Aorta (tissue), 5 donors: ENCODE measurements around the gene TDG. TPM values are rescaled to one million over a fixed set of nuclear protein-coding genes. Genes with fewer than 3 reads are reported as not detected.
"Not testable (repeated sequence)": the region's sequence is repeated elsewhere in the genome, so short reads cannot be mapped to it uniquely, and the experiment has no call there.

Source experiments
- ATAC-seq: fragments of 200-7000 bp; cut with Tn5 transposase; one replicate; pipeline ENCODE4 v1.9.1; 2022; ENCODE audit warnings: moderate library complexity; ENCODE audit not compliant: low FRiP score
- DNase-seq, 2 donors: peaks; one replicate each; pipeline ENCODE4 v3.0.0-alpha.2; 2020
- H3K27ac ChIP-seq, 2 donors: one replicate each; pipeline ENCODE4 v1.5.1; 2013; ENCODE audit warnings: low read length in 2 of 2, mild to moderate bottlenecking in 2 of 2, moderate library complexity in 2 of 2, control low read depth in 1 of 2, inconsistent platforms in 1 of 2, low read depth in 1 of 2
- H3K27me3 ChIP-seq, 2 donors: one replicate each; pipeline ENCODE4 v1.6.1; 2013; ENCODE audit warnings: control low read depth in 1 of 2, low read length in 1 of 2, mild to moderate bottlenecking in 1 of 2, moderate library complexity in 1 of 2; ENCODE audit not compliant: insufficient read depth in 2 of 2, control insufficient read depth in 1 of 2
- H3K36me3 ChIP-seq, 2 donors: one replicate each; pipeline ENCODE4 v1.6.1; 2013; ENCODE audit warnings: control low read depth in 1 of 2, low read length in 1 of 2, mild to moderate bottlenecking in 1 of 2; ENCODE audit not compliant: insufficient read depth in 2 of 2, control insufficient read depth in 1 of 2
- H3K4me1 ChIP-seq, 2 donors: one replicate each; pipeline ENCODE4 v1.6.1; 2013; ENCODE audit warnings: low read length in 2 of 2, control low read depth in 1 of 2, mild to moderate bottlenecking in 1 of 2, moderate library complexity in 1 of 2; ENCODE audit not compliant: insufficient read depth in 2 of 2, control insufficient read depth in 1 of 2
- H3K4me3 ChIP-seq, 2 donors: one replicate each; pipeline ENCODE4 v1.5.1; 2013; ENCODE audit warnings: low read length in 2 of 2, control low read depth in 1 of 2, mild to moderate bottlenecking in 1 of 2
- H3K9me3 ChIP-seq: one replicate; pipeline ENCODE4 v1.6.1; 2013; ENCODE audit warnings: mild to moderate bottlenecking, low read length; ENCODE audit not compliant: control insufficient read depth
- WGBS, 2 donors: extraction: QIAGEN DNeasy Blood & Tissue Kit; methylation state at CpG; one replicate each; pipeline ENCODE4 v1.1.7; 2013; 5-methylcytosine and 5-hydroxymethylcytosine counted together
- intact Hi-C, 2 donors: fragments of 100-400 bp; cut with DNase I; formaldehyde crosslinking; loops; one replicate each; pipeline versions ENCODE4 v1.14.2 to v1.15.0; 2022
- polyA plus RNA-seq, 2 donors: library from polyadenylated mRNA; stranded (reverse); fragments of 200-250 nt; gene quantifications; one replicate each; pipeline ENCODE4 v1.2.3, GENCODE V29; 2013
- total RNA-seq, 2 donors: library from RNA; stranded (reverse); fragmentation: NEBNext Ultra II Directional; extraction: Animal tissue kit (Norgen Biotek cat#: 25700); gene quantifications; one replicate each; pipeline ENCODE4 v1.2.1, GENCODE V29; 2021
- donor health status: healthy with polysubstance abuse.
- donor health status: Bipolar disorder and iron deficiency.
- donor health status: DM: no; HTN: no; CAD: no.
- donor health status: DM: no; HTN: no; CAD: no.
- donor health status: DM: yes; HTN: yes; CAD: no.

Gene TDG
- total and polyA plus RNA-seq, 4 donors, result 6.8 to 22.2 (median 14.7) TPM

DNA sequence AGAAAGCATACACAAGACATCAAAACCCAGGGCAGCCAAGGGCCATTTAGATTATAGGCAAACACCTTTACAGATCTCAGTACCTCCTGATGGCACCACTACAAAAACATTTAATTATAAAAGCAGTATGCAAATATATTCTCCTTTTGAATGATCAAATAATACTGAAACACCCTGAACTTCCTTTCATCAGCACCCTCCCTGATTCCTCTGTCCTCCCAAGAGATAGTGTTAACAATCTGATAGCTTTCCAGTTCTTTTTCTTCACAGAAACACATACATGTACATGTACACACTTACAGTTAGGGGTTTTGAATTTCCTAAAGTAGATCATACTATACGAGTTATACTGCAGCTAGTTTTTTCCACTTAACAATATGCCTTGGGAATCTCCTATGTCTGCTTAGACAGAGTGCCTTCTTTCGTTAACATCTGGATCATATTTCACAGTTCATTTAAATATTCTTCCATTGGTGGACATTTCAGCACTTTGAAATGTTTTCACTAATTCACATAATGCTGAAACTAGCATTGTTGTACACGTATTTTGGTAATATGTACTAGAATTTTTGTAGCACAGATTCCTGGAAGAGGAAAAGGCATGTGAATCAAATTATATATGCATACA lies 35.2 kb downstream of the TDG start:
- H3K36me3 ChIP-seq, result no peaks in the 10 kb centered on the region
- H3K27ac ChIP-seq, result no peak overlapping the region
- 79 to 87% methylated on average over 3 of the region's 3 CpGs for WGBS, 2 donors
- no peaks in the 10 kb centered on the region for H3K27me3 ChIP-seq
- no peak for DNase-seq
- no peak overlapping the region for H3K4me3 ChIP-seq
- H3K9me3 ChIP-seq, result no peaks in the 10 kb centered on the region
- H3K4me1 ChIP-seq, result no peaks in the 10 kb centered on the region
- no peak for ATAC-seq
- intact Hi-C loops, result no loop called here

DNA sequence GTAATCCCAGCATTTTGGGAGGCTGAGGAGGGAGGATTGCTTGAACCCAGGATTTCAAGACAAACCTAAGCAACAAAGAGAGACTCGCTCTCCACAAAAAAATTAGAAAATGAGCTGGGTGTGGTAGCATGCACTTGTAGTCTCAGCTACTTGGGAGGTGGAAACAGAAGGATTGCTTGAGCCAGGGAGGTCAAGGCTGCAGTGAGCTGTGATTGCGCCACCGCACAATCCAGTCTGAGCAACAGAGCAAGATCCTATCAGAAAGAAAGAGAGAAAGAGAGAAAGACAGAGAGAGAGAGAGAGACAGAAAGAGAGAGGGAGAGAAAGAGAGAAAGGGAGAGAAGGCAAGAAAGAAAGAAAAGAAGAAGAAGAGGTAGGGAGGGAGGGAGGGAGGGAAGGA lies 37.0 kb downstream of the TDG start:
- WGBS, 2 donors, result 96 to 97% methylated on average over 3 of the region's 3 CpGs
- no peaks in the 10 kb centered on the region for H3K27me3 ChIP-seq
- ATAC-seq, result no peak

DNA sequence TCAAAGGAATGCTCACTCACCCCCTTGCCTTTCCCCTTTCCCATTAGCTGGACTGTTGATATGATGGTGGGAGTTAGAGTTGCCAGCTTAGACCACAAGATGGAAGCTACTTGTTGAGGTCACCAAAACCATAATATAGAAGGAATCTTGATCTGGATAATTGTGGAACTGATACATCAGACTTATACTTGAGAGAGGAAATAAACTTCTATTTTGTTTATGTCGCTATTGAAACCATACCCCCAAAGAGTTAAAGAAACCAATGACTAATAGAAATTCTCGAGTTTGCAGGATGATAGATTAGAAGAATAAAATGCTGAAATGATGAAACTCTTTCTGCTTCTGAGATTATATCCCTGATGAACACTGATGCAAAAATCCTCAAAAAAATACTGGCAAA lies 37.9 kb downstream of the TDG start:
- DNase-seq (no peak), ATAC-seq (no peak)
- Histone ChIP-seq H3K27ac (no peak overlapping the region), H3K4me3 (no peak overlapping the region), H3K9me3 (no peaks in the 10 kb centered on the region), H3K27me3 (no peaks in the 10 kb centered on the region), H3K4me1 (no peaks in the 10 kb centered on the region), H3K36me3 (no peaks in the 10 kb centered on the region)
- intact Hi-C loops, result no loop called here
- WGBS, 2 donors, result 76 to 79% methylated on average over 2 of the region's 2 CpGs

More for the DNA sequence above, 37.0 kb downstream of the TDG start:
- H3K27ac ChIP-seq, result no peak overlapping the region
- H3K4me3 ChIP-seq, result no peak overlapping the region
- DNase-seq, result no peak
- H3K4me1 ChIP-seq, result no peaks in the 10 kb centered on the region
- H3K9me3 ChIP-seq, result no peaks in the 10 kb centered on the region
- no peaks in the 10 kb centered on the region for H3K36me3 ChIP-seq
- intact Hi-C loops, result no loop called here

DNA sequence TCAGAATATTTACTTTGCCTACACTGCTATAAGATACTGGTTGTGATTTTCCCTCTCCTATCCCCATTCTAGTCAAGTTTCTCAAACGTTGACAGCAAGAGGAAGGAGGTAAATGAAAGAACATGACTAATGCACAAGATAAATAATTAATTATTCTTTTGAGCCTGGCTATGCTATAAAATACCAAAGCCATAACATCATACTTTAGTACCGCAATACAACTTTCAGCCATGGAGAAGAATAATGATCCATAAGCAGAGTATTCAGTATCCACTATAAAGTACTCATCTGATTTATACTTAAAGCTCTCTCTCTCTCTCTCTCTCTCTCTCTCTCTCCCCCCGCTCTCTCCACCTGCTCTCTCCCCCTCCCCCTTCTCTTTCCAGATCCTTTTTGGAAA lies 41.3 kb downstream of the TDG start:
- intact Hi-C loops, result no loop called here
- Histone ChIP-seq H3K9me3 (no peaks in the 10 kb centered on the region), H3K27me3 (no peaks in the 10 kb centered on the region), H3K4me3 (no peak overlapping the region), H3K36me3 (no peaks in the 10 kb centered on the region), H3K4me1 (peaks cover 0 to 3% of the 10 kb centered on the region in 2 donors), H3K27ac (no peak overlapping the region)
- WGBS, 2 donors, result 26 to 28% methylated on average over 3 of the region's 3 CpGs
- no peak for DNase-seq
- ATAC-seq, result no peak

DNA sequence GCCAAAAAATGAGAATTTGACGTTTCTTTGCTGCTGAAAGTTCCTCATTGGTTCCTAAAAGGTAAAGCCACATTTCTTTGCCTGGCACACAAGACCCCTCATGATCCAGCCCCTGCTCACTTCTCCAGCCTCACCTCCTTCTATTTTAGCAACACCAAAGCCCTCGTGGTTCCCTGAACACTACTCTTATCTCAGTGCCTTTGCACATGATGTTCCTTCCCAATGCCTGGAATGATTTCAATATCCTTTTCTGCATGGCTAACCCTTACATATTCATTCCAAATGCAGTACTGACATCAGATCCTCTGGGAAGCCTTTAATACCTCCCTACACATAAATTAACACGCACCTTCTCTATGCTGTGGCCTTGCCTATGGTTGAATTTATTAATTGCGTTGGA lies 44.4 kb downstream of the TDG start:
- no peak for ATAC-seq
- Histone ChIP-seq H3K9me3 (no peaks in the 10 kb centered on the region), H3K4me3 (no peak overlapping the region), H3K27me3 (no peaks in the 10 kb centered on the region), H3K27ac (no peak overlapping the region), H3K4me1 (peaks cover 0 to 3% of the 10 kb centered on the region in 2 donors), H3K36me3 (peaks cover 0 to 6% of the 10 kb centered on the region in 2 donors)
- no peak for DNase-seq
- WGBS, 2 donors, result 88 to 89% methylated on average over 4 of the region's 4 CpGs
- intact Hi-C loops, result no loop called here

DNA sequence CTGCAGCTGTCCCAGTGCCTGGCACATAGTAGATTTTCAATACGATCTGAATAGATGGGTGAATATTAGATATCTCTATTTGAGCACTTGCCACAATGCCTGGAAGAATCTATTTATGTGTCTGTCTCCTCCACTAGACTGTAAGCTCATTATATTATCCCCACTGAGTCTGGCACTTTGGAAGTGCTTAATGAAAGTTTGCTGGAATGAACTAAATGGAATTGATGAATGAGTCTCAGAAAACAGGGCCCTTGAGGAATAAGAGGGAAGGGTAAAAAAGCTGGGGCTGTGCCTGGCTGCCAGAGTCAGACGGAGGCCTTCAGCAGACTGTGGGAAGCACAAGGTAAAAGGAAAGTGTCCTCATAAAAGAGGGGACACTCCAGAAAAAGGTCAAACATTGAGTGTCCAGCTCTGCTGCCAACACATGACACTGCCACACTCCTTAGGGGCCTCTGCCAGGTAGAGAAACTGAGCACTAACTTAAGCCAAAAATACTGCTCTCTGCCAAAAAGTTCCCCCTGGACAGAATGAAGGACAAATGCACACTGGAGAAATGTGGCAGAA lies 45.0 kb downstream of the TDG start:
- H3K36me3 ChIP-seq, result peaks cover 0 to 6% of the 10 kb centered on the region in 2 donors
- no peaks in the 10 kb centered on the region for H3K27me3 ChIP-seq
- no peaks in the 10 kb centered on the region for H3K9me3 ChIP-seq
- no peak overlapping the region for H3K4me3 ChIP-seq
- ATAC-seq (no peak), DNase-seq (no peak)
- 79 to 89% methylated on average over 2 of the region's 2 CpGs for WGBS, 2 donors
- no peak overlapping the region for H3K27ac ChIP-seq
- H3K4me1 ChIP-seq, result peaks cover 0 to 3% of the 10 kb centered on the region in 2 donors
- intact Hi-C loops, result no loop called here

DNA sequence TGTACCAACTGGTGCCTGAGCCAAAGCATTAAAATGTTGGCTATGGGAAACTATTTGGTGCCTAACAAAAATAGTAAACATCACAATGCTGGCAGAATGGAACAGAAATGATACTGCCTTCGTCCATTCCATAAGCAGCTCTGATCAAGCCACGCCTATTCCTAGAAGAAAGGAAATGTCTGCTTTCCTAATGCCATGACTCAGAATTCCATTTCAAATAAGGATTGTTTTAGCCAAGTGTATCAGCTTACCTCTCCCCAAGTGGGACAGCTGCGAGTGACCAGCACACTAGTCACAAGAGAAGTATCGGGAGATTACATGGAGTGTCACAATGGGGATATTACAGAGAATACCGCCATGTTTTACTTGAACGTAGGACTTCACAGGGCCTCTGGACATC lies 45.6 kb downstream of the TDG start:
- Histone ChIP-seq H3K36me3 (peaks cover 0 to 6% of the 10 kb centered on the region in 2 donors), H3K27ac (no peak overlapping the region), H3K9me3 (no peaks in the 10 kb centered on the region), H3K4me3 (no peak overlapping the region), H3K4me1 (peaks cover 0 to 3% of the 10 kb centered on the region in 2 donors), H3K27me3 (no peaks in the 10 kb centered on the region)
- 61 to 62% methylated on average over 6 of the region's 6 CpGs for WGBS, 2 donors
- ATAC-seq, result peak; percentile 60
- DNase-seq, result no peak
- intact Hi-C loops, result no loop called here

DNA sequence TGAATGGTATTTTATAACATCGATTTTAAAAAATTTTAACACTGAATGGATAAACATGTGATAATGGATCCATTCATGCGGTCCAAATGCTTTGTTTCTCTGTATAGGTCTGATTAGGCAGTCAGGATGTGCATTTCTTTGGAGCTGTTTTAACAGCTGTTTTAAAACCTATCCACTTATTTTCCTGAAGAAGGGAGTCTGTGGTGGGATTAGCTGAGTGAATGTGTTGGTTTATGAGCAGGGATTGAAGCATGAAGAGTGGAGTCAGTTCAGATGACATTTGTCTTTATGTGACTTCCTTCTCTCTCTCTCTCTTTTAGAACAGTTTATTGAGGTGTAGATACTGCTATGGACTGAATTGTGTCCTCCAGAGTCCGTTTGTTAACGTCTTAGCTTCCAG lies 46.7 kb downstream of the TDG start:
- Histone ChIP-seq H3K4me3 (no peak overlapping the region), H3K27me3 (no peaks in the 10 kb centered on the region), H3K4me1 (peaks cover 0 to 3% of the 10 kb centered on the region in 2 donors), H3K36me3 (peaks cover 0 to 6% of the 10 kb centered on the region in 2 donors), H3K9me3 (no peaks in the 10 kb centered on the region), H3K27ac (no peak overlapping the region)
- WGBS, 2 donors, result 69 to 70% methylated on average over 4 of the region's 4 CpGs
- ATAC-seq (no peak), DNase-seq (no peak)
- intact Hi-C loops, result no loop called here

DNA sequence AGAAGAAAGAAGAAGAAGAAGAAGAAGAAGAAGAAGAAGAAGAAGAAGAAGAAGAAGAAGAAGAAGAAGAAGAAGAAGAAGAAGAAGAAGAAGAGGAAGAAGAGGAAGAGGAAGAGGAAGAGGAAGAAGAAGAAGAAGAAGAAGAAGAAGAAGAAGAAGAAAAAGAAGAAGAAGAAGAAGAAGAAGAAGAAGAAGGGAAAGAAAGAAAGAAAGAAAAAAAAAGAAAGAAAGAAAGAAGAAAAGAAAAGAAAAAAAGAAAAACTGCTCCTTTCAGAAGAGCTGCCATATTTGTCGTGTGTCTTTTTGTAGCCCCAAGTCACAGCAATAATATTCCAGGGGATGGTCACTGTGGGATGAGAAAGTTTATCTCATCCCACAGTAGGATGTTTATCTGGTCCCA lies 56.2 kb downstream of the TDG start:
- intact Hi-C loops, DNase-seq: not testable (repeated sequence)

More for the DNA sequence above, 56.2 kb downstream of the TDG start:
- H3K9me3 ChIP-seq, H3K27ac ChIP-seq, H3K4me3 ChIP-seq, ATAC-seq, H3K36me3 ChIP-seq, H3K27me3 ChIP-seq, H3K4me1 ChIP-seq: not testable (repeated sequence)
- 89 to 94% methylated on average over 1 of the region's 1 CpG for whole genome bisulfite sequencing, 2 donors
